GM18868 (cell line): ENCODE measurements around the gene MSRB3.

Experiments
- ATAC-seq: cut with Tn5 transposase; IDR thresholded peaks from one replicate; pipeline ENCODE4 v1.9.1; 2021; ENCODE audit warnings: mild to moderate bottlenecking, moderate library complexity; ENCODE audit not compliant: unreplicated experiment

The MSRB3 gene

DNA sequence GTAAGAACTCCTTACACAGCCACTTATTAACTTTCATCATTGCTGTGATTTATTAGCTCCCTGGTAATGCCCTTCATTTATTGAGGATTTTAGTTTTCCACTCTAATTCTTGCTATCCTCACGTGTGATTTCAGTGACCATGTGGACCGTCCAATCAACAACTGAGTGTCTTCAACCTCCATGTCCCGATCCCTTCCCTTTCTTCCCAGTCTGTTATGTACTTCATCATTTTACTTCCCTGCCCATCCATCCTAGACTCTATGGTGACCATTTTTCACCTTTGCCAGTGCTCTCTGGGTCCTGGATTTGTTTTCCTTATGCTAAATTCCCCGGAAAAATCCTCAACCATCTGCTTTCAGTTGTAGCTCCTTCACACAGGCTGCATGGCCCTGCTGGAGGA lies 111.0 kb downstream of the MSRB3 start:
- no peak for ATAC-seq

GRCh38 chr12:65391711-65392110 lies 113.2 kb downstream of the MSRB3 start:
- ATAC-seq = no peak

DNA sequence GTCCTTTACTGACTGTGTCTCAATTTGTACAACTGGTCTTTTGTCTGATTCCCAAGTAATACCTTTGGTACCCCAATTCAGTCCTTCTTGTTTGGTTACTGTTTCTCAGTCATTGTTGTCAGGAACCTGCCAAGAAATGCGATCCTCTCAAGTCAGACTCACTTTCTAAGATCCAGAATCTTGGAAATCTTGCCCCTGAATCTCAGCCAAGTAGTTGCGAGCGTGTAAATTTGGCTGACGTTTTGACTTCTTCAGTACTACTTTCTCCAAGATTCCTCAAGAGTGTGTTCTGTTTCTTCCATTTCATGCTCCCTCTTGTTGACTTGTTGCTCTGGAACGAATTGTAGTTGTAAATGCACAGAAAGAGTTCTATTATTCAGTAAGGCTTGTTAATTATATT lies 114.0 kb downstream of the MSRB3 start:
- ATAC-seq = no peak

- no peak for ATAC-seq
These were observed 124.7 kb downstream of the MSRB3 start for GRCh38 chr12:65403188-65403587.

DNA sequence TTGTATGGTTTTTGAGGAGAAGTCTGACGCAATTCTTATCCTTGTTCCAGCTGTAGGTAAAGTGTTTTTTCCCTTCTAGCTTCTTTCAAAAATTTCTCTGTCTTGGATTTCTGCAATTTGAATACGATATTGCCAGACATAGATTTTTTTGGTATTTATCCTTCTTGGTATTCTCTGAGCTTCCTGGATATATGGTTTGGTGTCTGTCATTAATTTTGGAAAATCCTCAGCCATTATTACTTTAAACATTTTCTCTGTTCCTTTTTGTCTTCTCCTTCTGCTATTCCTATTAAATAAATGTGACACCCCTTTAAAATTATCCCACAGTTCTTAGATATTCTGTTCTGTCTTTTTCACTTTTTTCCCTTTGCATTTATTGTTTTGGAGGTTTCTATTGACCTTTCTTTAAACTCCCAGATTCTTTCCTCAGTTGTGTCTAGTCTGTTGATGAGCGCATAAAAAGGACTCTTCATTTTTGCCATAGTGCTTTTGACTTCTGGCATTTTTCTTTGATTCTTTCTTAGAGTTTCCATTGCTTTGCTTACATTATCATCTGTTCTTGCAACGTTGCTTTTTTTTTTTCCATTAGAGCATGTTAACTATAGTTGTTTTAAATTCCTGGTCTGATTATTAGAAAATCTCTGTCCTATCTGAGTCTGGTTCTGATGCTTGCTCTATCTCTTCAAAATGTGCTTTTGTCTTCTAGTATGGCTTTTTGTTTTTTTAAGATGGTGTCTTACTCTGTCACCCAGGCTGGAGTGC lies 129.1 kb downstream of the MSRB3 start:
- ATAC-seq = no peak

DNA sequence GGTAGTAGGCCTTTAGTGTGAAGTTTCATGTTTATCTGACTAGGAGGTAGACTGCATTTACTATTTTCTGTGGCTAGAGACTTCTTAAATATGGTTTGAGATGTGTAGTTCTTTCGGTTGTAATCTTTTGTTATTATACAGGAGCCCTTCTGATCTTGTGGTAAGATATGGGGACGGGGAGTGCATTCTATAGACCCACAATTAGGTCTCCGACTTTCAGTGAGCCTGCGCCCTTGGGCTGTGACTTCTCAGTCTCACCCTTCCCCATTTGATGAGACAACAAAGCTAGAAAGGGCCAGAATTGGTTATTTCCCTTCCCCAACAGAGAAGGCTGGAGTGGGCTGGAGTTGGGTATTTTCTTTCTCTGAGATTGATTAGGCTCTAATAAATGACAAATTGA lies 130.0 kb downstream of the MSRB3 start:
- no peak for ATAC-seq

GRCh38 chr12:65409726-65410125 lies 131.2 kb downstream of the MSRB3 start:
- no peak for ATAC-seq

- ATAC-seq = no peak
These were observed 132.7 kb downstream of the MSRB3 start for GRCh38 chr12:65411171-65411570.

GRCh38 chr12:65414526-65414925 lies 136.0 kb downstream of the MSRB3 start:
- no peak for ATAC-seq

DNA sequence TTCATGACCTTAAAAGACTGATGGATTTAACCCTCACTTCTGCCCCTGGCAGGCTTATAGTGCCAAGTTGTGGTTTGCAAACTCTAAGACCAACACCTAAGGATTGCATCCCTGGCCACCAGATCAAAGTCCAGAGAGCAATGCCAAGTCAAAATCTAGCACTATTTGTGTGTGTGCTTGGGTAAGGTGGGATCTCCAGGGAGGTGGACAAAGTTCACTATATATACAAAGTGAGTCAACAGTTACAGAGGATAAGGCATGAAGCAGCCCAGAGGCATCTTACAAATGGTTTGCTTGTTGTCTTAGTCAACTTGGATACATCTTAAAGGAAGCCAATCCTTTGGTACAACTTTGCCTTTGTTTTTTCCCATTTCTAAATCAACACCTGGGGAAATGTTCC lies 137.3 kb downstream of the MSRB3 start:
- ATAC-seq = no peak

- no peak for ATAC-seq
These were observed 141.0 kb downstream of the MSRB3 start for GRCh38 chr12:65419284-65420072.

GRCh38 chr12:65420941-65421340 lies 142.5 kb downstream of the MSRB3 start:
- ATAC-seq = no peak

DNA sequence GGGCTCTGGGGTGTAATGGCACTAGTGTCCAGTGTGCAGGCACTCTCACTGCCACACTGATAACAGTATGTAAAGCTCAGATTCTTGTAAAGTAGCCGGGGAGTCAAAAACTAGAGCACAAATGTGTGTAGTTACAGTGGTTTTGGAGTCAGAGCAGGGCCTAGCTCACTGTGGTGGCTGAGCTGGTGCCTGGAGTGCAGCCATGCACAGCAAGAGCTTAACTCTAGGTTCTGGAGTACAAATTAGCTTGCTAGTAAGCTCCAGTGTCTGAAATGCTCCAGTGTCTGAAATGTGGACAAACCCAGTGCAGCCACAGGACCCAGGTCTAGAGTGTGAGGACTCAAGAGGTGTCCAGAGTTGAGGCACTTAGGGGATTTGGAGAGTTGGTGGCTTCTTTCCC lies 149.2 kb downstream of the MSRB3 start:
- ATAC-seq = no peak

DNA sequence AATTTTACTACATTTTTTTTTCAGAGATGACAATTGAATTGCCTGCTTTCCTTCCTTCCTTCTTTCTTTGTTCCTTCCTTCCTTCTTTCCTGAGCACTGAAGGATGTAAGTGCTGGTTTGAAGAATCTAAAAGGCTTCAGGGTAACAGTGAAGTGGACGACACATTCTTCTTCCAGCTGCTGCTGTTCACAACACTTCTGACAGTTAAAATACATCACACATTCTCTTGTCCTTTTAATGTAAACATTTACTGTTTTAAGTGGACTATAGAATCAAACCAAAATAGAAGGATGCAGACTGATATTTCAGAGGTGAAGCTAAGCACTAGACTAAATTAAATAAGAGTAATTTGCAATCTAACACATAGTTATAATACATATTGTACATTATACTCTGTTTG lies 151.5 kb downstream of the MSRB3 start:
- ATAC-seq = no peak

- no peak for ATAC-seq
These were observed 152.3 kb downstream of the MSRB3 start for GRCh38 chr12:65430571-65431306.

GRCh38 chr12:65432114-65432513 lies 153.6 kb downstream of the MSRB3 start:
- ATAC-seq = no peak

GRCh38 chr12:65432651-65433050 lies 154.2 kb downstream of the MSRB3 start:
- ATAC-seq = no peak

DNA sequence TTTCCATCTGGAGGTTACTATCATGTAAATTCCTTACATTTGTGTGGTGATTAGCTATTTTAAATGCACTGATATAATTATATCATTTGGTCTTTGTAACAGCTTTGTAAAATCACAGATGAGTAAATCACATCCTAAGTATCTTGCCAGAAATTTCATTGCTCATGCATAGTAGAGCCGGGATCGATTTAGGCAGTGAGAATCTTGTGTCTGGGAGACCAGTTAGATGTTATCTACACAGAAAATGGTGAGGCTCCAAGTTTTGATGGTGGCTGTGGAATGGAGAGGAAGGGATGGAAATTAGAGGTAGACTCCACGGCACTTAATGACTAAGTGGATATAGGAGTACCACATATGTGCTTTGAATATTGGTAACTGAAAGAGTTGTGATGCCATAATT lies 156.3 kb downstream of the MSRB3 start:
- no peak for ATAC-seq

- no peak for ATAC-seq
These were observed 164.6 kb downstream of the MSRB3 start for GRCh38 chr12:65443038-65443437.

DNA sequence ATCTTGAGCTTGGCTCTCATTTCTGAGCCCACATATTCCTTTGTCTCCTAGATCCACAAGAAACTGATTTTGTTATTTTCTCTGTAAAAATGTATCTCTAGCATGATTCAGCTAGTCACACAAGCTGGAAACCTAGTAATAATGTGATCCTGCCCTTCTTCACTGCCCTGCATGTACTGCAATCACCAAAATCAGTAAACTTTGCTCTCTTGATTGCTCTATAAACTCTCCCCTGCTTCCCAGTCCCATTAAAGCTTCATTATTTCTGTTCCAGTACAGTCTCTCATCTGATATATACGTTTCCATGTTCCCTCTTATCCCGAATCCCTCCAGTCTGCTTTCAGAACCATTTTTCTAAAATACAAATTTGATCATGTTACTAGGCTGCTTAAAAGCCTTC lies 166.5 kb downstream of the MSRB3 start:
- no peak for ATAC-seq

- no peak for ATAC-seq
These were observed 168.4 kb downstream of the MSRB3 start for GRCh38 chr12:65446901-65447300.

GRCh38 chr12:65449400-65449799 lies 170.9 kb downstream of the MSRB3 start:
- ATAC-seq = no peak
